Measurements from ENCODE around the gene ZNF716. TPM values are rescaled to one million over a fixed set of nuclear protein-coding genes. Genes with fewer than 3 reads are reported as not detected.
"Not testable (repeated sequence)": the region's sequence is repeated elsewhere in the genome, so short reads cannot be mapped to it uniquely, and the experiment has no call there.

Gene ZNF716
- total RNA-seq, 1 donor from 2014 or later: not detected

- Histone ChIP-seq H3K27ac (ENCODE audit: low read depth, low read length) (no peak overlapping the region), H3K36me3 (ENCODE audit: control insufficient read depth in 3 of 3, insufficient read depth in 3 of 3, low read length in 3 of 3) (no peaks in the 10 kb centered on the region), H3K9me3 (ENCODE audit: control insufficient read depth in 3 of 3, low read length in 3 of 3) (peaks cover 0 to under 1% (median 0%) of the 10 kb centered on the region in 3 donors), H3K27me3 (ENCODE audit: control insufficient read depth in 3 of 3, insufficient read depth in 3 of 3, low read length in 3 of 3) (no peaks in the 10 kb centered on the region), H3K4me3 (ENCODE audit: low read length in 3 of 3) (no peak overlapping the region), H3K9ac (ENCODE audit: low read depth in 1 of 3, low read length in 3 of 3) (no peak overlapping the region), H3K4me1 (ENCODE audit: control insufficient read depth in 3 of 3, insufficient read depth in 3 of 3, low read length in 3 of 3) (no peaks in the 10 kb centered on the region)
These were observed 24.6 kb upstream of the ZNF716 start for GRCh38 chr7:57425239-57425944.

- Histone ChIP-seq H3K9ac (ENCODE audit: low read depth in 1 of 3, low read length in 3 of 3) (no peak overlapping the region), H3K27ac (ENCODE audit: low read depth, low read length) (no peak overlapping the region), H3K4me3 (ENCODE audit: low read length in 3 of 3) (no peak overlapping the region), H3K36me3 (ENCODE audit: control insufficient read depth in 3 of 3, insufficient read depth in 3 of 3, low read length in 3 of 3) (no peaks in the 10 kb centered on the region), H3K9me3 (ENCODE audit: control insufficient read depth in 3 of 3, low read length in 3 of 3) (peaks cover 0 to 3% (median 0%) of the 10 kb centered on the region in 3 donors), H3K27me3 (ENCODE audit: control insufficient read depth in 3 of 3, insufficient read depth in 3 of 3, low read length in 3 of 3) (no peaks in the 10 kb centered on the region), H3K4me1 (ENCODE audit: control insufficient read depth in 3 of 3, insufficient read depth in 3 of 3, low read length in 3 of 3) (no peaks in the 10 kb centered on the region)
These were observed 23.9 kb upstream of the ZNF716 start for GRCh38 chr7:57425969-57426628.

DNA sequence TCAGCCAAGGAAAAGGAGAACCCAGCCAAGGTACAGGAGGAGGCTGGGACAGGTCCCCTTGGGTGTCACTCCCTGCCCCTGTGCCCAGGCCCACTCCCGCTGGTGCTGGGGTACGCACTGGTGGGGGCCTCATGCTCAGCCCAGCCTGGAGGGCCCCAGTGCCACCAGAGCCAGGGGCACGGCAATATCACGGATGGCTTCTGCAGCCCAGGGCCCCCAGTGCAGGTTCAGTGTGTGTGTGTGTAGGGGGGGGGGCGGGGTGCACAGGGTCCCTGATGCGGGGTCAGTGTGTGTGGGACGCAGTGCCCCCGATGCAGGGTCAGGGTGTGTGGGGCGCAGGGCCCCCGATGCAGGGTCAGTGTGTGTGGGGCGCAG, 23.4 kb upstream of the ZNF716 start:
- Histone ChIP-seq H3K9ac (ENCODE audit: low read depth in 1 of 3, low read length in 3 of 3) (no peak overlapping the region), H3K27me3 (ENCODE audit: control insufficient read depth in 3 of 3, insufficient read depth in 3 of 3, low read length in 3 of 3) (no peaks in the 10 kb centered on the region), H3K9me3 (ENCODE audit: control insufficient read depth in 3 of 3, low read length in 3 of 3) (peaks cover 0 to 3% (median 0%) of the 10 kb centered on the region in 3 donors), H3K36me3 (ENCODE audit: control insufficient read depth in 3 of 3, insufficient read depth in 3 of 3, low read length in 3 of 3) (no peaks in the 10 kb centered on the region), H3K4me1 (ENCODE audit: control insufficient read depth in 3 of 3, insufficient read depth in 3 of 3, low read length in 3 of 3) (no peaks in the 10 kb centered on the region), H3K27ac (ENCODE audit: low read depth, low read length) (no peak overlapping the region), H3K4me3 (ENCODE audit: low read length in 3 of 3) (no peak overlapping the region)

GRCh38 chr7:57427146-57427545, 22.8 kb upstream of the ZNF716 start:
- Histone ChIP-seq H3K4me3 (ENCODE audit: low read length in 3 of 3) (no peak overlapping the region), H3K27me3 (ENCODE audit: control insufficient read depth in 3 of 3, insufficient read depth in 3 of 3, low read length in 3 of 3) (no peaks in the 10 kb centered on the region), H3K9me3 (ENCODE audit: control insufficient read depth in 3 of 3, low read length in 3 of 3) (peaks cover 0 to 3% (median 0%) of the 10 kb centered on the region in 3 donors), H3K27ac (ENCODE audit: low read depth, low read length) (no peak overlapping the region), H3K4me1 (ENCODE audit: control insufficient read depth in 3 of 3, insufficient read depth in 3 of 3, low read length in 3 of 3) (no peaks in the 10 kb centered on the region), H3K36me3 (ENCODE audit: control insufficient read depth in 3 of 3, insufficient read depth in 3 of 3, low read length in 3 of 3) (no peaks in the 10 kb centered on the region), H3K9ac (ENCODE audit: low read depth in 1 of 3, low read length in 3 of 3) (no peak overlapping the region)

DNA sequence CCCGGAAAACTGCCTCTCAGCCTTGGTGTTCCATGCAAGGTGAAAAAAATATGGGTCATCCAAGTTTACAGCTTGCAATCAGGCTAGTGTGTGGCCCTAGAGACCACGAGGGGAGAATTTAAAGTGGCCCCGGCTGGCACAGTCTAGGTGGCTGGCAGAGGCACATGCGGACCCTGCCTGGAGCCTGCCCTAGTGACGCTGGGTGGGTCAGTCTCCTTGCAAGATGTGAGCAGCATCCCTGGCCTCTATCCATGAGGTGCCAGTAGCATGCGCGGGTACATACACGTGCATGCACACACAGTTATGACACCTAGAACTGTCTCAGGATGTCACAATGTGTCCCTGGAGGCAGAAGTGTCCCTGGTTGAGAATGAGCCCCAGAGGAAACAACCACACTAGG, 22.4 kb upstream of the ZNF716 start:
- H3K27ac ChIP-seq (ENCODE audit: low read depth, low read length): no peak overlapping the region
- no peaks in the 10 kb centered on the region for H3K4me1 ChIP-seq (ENCODE audit: control insufficient read depth in 3 of 3, insufficient read depth in 3 of 3, low read length in 3 of 3)
- peaks cover 0 to 3% (median 0%) of the 10 kb centered on the region in 3 donors for H3K9me3 ChIP-seq (ENCODE audit: control insufficient read depth in 3 of 3, low read length in 3 of 3)
- H3K4me3 ChIP-seq (ENCODE audit: low read length in 3 of 3): no peak overlapping the region
- H3K36me3 ChIP-seq (ENCODE audit: control insufficient read depth in 3 of 3, insufficient read depth in 3 of 3, low read length in 3 of 3): no peaks in the 10 kb centered on the region
- H3K9ac ChIP-seq (ENCODE audit: low read depth in 1 of 3, low read length in 3 of 3): no peak overlapping the region
- no peaks in the 10 kb centered on the region for H3K27me3 ChIP-seq (ENCODE audit: control insufficient read depth in 3 of 3, insufficient read depth in 3 of 3, low read length in 3 of 3)

DNA sequence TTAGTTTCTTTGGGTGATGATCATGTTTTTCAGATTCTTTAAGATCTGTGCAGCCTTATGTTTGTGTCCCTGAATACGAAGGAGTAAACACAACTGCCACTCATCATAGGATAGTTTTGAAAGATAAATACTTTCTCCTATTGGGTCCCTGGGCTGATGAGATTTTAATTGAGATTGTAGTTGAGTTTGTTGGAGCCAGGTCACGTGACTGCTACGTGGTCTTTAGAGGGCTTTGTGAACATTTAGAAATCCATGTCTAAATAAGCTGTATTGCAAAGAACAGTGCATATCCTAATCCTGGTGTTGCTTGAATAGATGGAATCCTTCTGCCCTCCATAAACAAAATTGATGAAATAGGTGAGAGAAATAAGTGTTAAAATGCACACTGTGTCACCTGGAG, 17.4 kb upstream of the ZNF716 start:
- Histone ChIP-seq H3K27ac (ENCODE audit: low read depth, low read length) (no peak overlapping the region), H3K27me3 (ENCODE audit: control insufficient read depth in 3 of 3, insufficient read depth in 3 of 3, low read length in 3 of 3) (no peaks in the 10 kb centered on the region), H3K9ac (ENCODE audit: low read depth in 1 of 3, low read length in 3 of 3) (no peak overlapping the region), H3K36me3 (ENCODE audit: control insufficient read depth in 3 of 3, insufficient read depth in 3 of 3, low read length in 3 of 3) (no peaks in the 10 kb centered on the region), H3K9me3 (ENCODE audit: control insufficient read depth in 3 of 3, low read length in 3 of 3) (peaks cover 0 to 3% (median 0%) of the 10 kb centered on the region in 3 donors), H3K4me3 (ENCODE audit: low read length in 3 of 3) (no peak overlapping the region), H3K4me1 (ENCODE audit: control insufficient read depth in 3 of 3, insufficient read depth in 3 of 3, low read length in 3 of 3) (no peaks in the 10 kb centered on the region)

DNA sequence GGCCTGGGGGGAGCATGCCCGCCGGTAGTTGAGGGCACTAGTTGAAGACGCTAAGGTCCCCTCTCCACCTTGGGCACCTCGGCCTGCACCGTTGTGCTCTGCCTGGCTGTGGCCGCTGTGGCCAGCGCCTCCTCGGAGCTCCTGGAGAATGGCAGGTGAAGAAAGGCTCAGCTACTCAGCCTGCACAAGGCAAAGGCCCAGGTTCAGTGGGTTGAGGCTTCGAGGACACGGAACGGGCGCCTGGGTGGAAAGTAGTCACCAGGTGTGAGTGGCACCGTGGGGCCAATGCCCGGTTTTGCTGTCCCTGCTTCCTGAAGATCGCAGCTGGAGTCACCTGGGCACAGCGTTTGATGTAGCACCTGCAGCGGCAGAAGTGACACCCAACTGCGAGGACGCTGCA, 12.4 kb upstream of the ZNF716 start:
- H3K36me3 ChIP-seq (ENCODE audit: control insufficient read depth in 3 of 3, insufficient read depth in 3 of 3, low read length in 3 of 3): no peaks in the 10 kb centered on the region
- H3K4me3 ChIP-seq (ENCODE audit: low read length in 3 of 3): no peak overlapping the region
- H3K27me3 ChIP-seq (ENCODE audit: control insufficient read depth in 3 of 3, insufficient read depth in 3 of 3, low read length in 3 of 3): no peaks in the 10 kb centered on the region
- no peak overlapping the region for H3K9ac ChIP-seq (ENCODE audit: low read depth in 1 of 3, low read length in 3 of 3)
- H3K9me3 ChIP-seq (ENCODE audit: control insufficient read depth in 3 of 3, low read length in 3 of 3): peaks cover 0 to under 1% (median 0%) of the 10 kb centered on the region in 3 donors
- no peaks in the 10 kb centered on the region for H3K4me1 ChIP-seq (ENCODE audit: control insufficient read depth in 3 of 3, insufficient read depth in 3 of 3, low read length in 3 of 3)
- H3K27ac ChIP-seq (ENCODE audit: low read depth, low read length): no peak overlapping the region

GRCh38 chr7:57438244-57438643, 11.7 kb upstream of the ZNF716 start:
- H3K4me1 ChIP-seq (ENCODE audit: control insufficient read depth in 3 of 3, insufficient read depth in 3 of 3, low read length in 3 of 3): no peaks in the 10 kb centered on the region
- peaks cover 0 to 3% (median 0%) of the 10 kb centered on the region in 3 donors for H3K9me3 ChIP-seq (ENCODE audit: control insufficient read depth in 3 of 3, low read length in 3 of 3)
- no peak overlapping the region for H3K4me3 ChIP-seq (ENCODE audit: low read length in 3 of 3)
- no peak overlapping the region for H3K27ac ChIP-seq (ENCODE audit: low read depth, low read length)
- H3K36me3 ChIP-seq (ENCODE audit: control insufficient read depth in 3 of 3, insufficient read depth in 3 of 3, low read length in 3 of 3): no peaks in the 10 kb centered on the region
- H3K9ac ChIP-seq (ENCODE audit: low read depth in 1 of 3, low read length in 3 of 3): no peak overlapping the region
- H3K27me3 ChIP-seq (ENCODE audit: control insufficient read depth in 3 of 3, insufficient read depth in 3 of 3, low read length in 3 of 3): no peaks in the 10 kb centered on the region

GRCh38 chr7:57443567-57443966, 6.4 kb upstream of the ZNF716 start:
- peaks cover 0 to 5% (median 0%) of the 10 kb centered on the region in 3 donors for H3K9me3 ChIP-seq (ENCODE audit: control insufficient read depth in 3 of 3, low read length in 3 of 3)

DNA sequence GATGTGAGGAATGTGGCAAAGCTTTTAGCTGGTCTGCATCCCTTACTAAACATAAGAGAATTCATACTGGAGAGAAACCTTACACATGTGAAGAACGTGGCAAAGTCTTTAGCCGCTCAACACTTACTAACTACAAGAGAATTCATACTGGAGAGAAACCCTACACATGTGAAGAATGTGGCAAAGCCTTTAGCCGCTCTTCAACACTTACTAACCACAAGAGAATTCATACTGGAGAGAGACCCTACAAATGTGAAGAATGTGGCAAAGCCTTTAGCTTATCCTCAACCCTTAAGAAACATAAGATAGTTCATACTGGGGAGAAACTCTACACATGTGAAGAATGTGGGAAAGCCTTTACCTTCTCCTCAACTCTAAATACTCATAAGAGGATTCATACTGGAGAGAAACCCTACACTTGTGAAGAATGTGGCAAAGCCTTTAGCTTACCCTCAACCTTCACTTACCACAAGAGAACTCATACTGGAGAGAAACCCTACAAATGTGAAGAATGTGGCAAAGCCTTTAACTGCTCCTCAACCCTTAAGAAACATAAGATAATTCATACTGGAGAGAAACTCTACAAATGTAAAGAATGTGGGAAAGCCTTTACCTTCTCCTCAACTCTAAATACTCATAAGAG, 19.3 kb downstream of the ZNF716 start:
- H3K27me3 ChIP-seq (ENCODE audit: control insufficient read depth in 3 of 3, insufficient read depth in 3 of 3, low read length in 3 of 3); H3K36me3 ChIP-seq (ENCODE audit: control insufficient read depth in 3 of 3, insufficient read depth in 3 of 3, low read length in 3 of 3); H3K4me3 ChIP-seq (ENCODE audit: low read length in 3 of 3); H3K27ac ChIP-seq (ENCODE audit: low read depth, low read length); H3K9ac ChIP-seq (ENCODE audit: low read depth in 1 of 3, low read length in 3 of 3); H3K4me1 ChIP-seq (ENCODE audit: control insufficient read depth in 3 of 3, insufficient read depth in 3 of 3, low read length in 3 of 3): not testable (repeated sequence)
- peaks cover 9 to 25% (median 13%) of the 10 kb centered on the region in 3 donors for H3K9me3 ChIP-seq (ENCODE audit: control insufficient read depth in 3 of 3, low read length in 3 of 3)

More at GRCh38 chr7:57443567-57443966, 6.4 kb upstream of the ZNF716 start:
- no peaks in the 10 kb centered on the region for H3K36me3 ChIP-seq (ENCODE audit: control insufficient read depth in 3 of 3, insufficient read depth in 3 of 3, low read length in 3 of 3)
- H3K4me3 ChIP-seq (ENCODE audit: low read length in 3 of 3): no peak overlapping the region
- H3K27me3 ChIP-seq (ENCODE audit: control insufficient read depth in 3 of 3, insufficient read depth in 3 of 3, low read length in 3 of 3): no peaks in the 10 kb centered on the region
- H3K4me1 ChIP-seq (ENCODE audit: control insufficient read depth in 3 of 3, insufficient read depth in 3 of 3, low read length in 3 of 3): no peaks in the 10 kb centered on the region
- no peak overlapping the region for H3K9ac ChIP-seq (ENCODE audit: low read depth in 1 of 3, low read length in 3 of 3)
- H3K27ac ChIP-seq (ENCODE audit: low read depth, low read length): no peak overlapping the region
